GM11168 (cell line): ENCODE data around the gene ASB1.

Experiments used
- in situ Hi-C: fragments of 300-500 bp; cut with MboI; formaldehyde crosslinking; loops from one replicate; pipeline ENCODE4 v1.12.0; 2022; ENCODE audit warnings: low sequenced_read_pairs; ENCODE audit not compliant: unreplicated experiment

Gene ASB1

GRCh38 chr2:238488347-238488826 lies 61.7 kb downstream of the ASB1 start:
- in situ Hi-C loops: no loop called here

GRCh38 chr2:238489431-238489830 lies 62.7 kb downstream of the ASB1 start:
- in situ Hi-C loops: no loop called here

DNA sequence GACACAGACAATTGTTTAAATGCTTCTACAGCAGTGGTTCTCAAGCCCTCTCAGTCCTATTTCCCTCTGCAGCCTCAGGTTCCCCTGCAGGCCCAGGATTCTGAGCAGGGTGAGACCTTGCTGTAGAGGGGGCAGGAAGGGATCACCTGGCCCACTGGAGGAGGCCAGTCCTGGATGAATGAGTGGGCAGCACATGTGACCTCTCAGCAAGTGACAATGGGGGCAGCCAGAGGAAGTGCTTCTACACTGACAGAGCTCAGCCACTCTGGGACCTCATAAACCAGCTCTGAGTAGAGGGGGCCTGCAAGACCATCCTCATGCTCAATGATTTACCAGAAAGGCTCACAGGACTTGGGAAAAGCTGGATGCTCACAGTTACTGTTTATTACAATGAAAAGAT lies 63.2 kb downstream of the ASB1 start:
- in situ Hi-C loops: no loop called here

DNA sequence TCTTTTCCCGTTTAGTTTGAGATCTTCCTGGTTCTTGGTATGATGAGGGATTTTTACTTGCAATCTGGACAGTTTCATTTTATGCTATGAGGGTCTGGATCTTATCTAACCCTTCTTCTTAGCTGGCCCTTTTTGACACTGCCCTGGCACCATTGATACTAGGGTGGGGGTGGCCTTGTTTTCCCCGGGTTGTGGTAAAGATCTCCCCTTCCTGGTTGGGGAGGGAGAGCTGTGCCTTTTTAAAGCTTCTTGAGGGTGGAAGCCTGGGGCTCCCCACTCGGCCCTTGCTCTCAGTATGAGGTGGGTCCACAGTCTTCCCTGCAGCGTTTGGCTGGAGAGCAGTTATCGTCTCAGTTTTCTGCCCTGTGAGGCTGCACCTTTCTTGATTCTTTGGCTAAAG lies 66.1 kb downstream of the ASB1 start:
- in situ Hi-C loops: no loop called here

DNA sequence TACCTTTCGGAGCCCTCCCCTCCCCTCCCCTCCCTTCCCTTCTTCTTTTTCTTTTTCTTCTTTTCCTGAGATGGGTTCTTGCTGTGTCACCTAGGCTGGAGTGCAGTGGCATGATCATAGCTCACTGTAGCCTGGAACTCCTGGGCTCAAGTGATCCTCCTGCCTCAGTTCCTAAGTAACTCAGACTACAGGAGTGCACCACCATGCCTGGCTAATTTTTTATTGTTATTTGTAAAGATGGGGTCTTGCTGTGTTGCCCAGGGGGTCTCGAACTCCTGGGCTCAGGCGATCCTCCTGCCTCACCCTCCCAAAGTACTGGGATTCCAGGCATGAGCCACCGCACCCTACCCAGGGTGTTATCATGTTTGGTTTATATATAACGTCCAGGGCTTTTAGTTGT lies 66.7 kb downstream of the ASB1 start:
- in situ Hi-C loops: no loop called here

- in situ Hi-C loops: no loop called here
Observed at GRCh38 chr2:238493880-238494572, 67.3 kb downstream of the ASB1 start.

DNA sequence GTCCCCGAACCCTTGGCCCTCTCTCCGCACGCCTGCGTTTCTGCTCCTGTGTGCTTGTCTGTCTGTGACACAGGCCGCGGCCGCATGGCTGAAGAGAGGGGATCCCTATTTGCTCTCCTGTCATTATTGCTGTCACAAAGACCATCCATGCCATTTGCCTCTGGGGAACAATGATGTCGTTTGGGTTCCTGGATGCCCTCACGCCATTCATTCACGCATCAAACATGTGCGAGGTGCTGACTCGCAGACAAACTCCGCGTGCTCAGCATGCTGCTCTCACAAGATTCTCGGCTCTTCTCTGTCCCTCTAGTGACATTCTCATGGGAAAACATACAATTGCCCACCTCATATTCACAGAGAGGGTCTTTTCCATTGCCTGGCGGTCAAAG lies 67.8 kb downstream of the ASB1 start:
- in situ Hi-C loops: no loop called here

DNA sequence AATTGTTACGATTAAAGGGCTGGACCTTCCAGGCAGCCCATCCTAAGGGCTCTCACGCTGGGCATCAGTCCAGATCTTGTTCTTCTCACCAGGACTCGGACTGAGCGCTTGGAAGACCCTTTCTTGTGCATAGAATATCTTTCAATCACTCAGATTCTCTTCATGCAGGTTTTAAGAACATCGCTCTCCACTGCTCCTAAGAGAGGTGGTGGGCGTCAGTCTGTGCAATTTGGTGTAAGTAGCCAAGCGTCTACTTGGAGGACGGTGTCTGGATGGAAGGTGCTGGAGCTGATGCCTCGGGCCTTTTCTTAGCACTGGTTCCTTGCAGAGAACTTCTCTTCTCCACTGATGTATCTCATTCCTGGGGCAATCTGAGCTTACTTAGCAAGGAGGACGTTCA lies 68.7 kb downstream of the ASB1 start:
- in situ Hi-C loops: no loop called here

DNA sequence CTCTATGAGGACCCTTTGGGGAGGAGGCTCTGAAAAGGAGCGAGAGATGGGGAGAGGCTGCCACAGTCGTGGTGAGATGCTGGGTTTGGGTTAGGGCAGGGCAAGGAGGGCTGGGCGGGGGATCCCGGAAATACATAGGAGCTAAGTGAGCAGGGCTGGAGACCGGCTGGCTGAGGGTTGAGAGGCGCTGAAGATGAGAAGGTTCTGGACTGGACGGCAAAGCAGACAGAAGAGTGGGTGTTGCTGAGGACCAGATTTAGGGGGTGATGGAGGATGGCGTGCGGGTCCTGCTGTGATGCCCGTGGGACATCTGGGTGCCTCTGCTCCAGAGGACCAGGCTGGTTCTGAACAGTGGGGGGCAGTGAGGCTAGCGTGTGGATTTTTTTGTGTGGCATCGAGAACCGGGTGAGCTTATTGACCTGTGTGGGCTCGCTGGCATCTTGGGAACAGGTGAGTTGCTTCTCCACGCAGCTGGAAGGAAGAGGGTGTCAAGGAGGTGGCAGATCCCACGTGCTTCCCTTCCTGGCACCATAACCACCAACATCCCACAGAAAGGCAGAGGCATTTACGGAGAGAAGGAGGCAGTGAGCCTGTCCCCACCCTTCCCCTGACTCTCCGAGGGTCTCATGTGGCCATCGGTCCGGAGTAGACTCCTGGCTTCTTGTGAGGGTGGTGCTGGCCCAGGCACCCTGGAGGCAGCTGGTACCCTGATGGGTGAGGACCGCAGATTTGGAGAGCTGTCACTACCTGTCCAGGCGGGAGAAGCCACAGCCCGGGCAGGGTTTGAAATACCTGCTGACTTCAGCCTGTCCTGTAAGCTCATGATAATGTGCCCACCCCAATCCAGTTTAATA lies 70.3 kb downstream of the ASB1 start:
- in situ Hi-C loops: no loop called here

GRCh38 chr2:238497610-238498005 lies 70.9 kb downstream of the ASB1 start:
- in situ Hi-C loops: no loop called here

GRCh38 chr2:238498188-238498587 lies 71.5 kb downstream of the ASB1 start:
- in situ Hi-C loops: no loop called here

- in situ Hi-C loops: no loop called here
Observed at GRCh38 chr2:238498691-238499295, 72.1 kb downstream of the ASB1 start.

- in situ Hi-C loops: no loop called here
Observed at GRCh38 chr2:238499731-238500580, 73.2 kb downstream of the ASB1 start.

- in situ Hi-C loops: no loop called here
Observed at GRCh38 chr2:238501311-238501710, 74.6 kb downstream of the ASB1 start.
